HK-2 (cell line): ENCODE measurements around the gene RAB3A.

Source experiments
- DNase-seq: peaks from one replicate; pipeline ENCODE4 v3.0.0-alpha.2; 2018; ENCODE audit not compliant: unreplicated experiment

The RAB3A gene

GRCh38 chr19:18197941-18198340, 5.9 kb downstream of the RAB3A start:
- DNase-seq: no peak

- no peak for DNase-seq
Measured at GRCh38 chr19:18197306-18197705, 6.5 kb downstream of the RAB3A start.

GRCh38 chr19:18196511-18196845, 7.4 kb downstream of the RAB3A start:
- no peak for DNase-seq

- DNase-seq: no peak
Measured at GRCh38 chr19:18194554-18195238, 9.1 kb downstream of the RAB3A start.

GRCh38 chr19:18194181-18194530, 9.7 kb downstream of the RAB3A start:
- no peak for DNase-seq

- DNase-seq: no peak
Measured at GRCh38 chr19:18193388-18194180, 10.3 kb downstream of the RAB3A start.

GRCh38 chr19:18192673-18193387, 11.0 kb downstream of the RAB3A start, which contains the start of gene MPV17L2:
TSS of gene MPV17L2 (plus strand) at chr19:18193218. CDS start at chr19:18193282, 64 bp downstream.
- DNase-seq: peak; percentile 99

- no peak for DNase-seq
Measured at GRCh38 chr19:18191640-18192062, 12.2 kb downstream of the RAB3A start.

- DNase-seq: no peak
Measured at GRCh38 chr19:18190278-18190677, 13.6 kb downstream of the RAB3A start.

GRCh38 chr19:18185538-18185937, 18.3 kb downstream of the RAB3A start:
- no peak for DNase-seq

- no peak for DNase-seq
Measured at GRCh38 chr19:18183529-18183928, 20.3 kb downstream of the RAB3A start.

- DNase-seq: no peak
Measured at GRCh38 chr19:18179957-18180356, 23.9 kb downstream of the RAB3A start.

- no peak for DNase-seq
Measured at GRCh38 chr19:18176367-18177310, 27.2 kb downstream of the RAB3A start.

GRCh38 chr19:18174983-18175382, 28.9 kb downstream of the RAB3A start:
- DNase-seq: no peak

- DNase-seq: peak; percentile 75
Measured at GRCh38 chr19:18173572-18174288, 30.1 kb downstream of the RAB3A start, which contains the start of gene IFI30. TSS of gene IFI30 (plus strand) at chr19:18173813. CDS start at chr19:18173842, 29 bp downstream.

GRCh38 chr19:18173054-18173571, 30.7 kb downstream of the RAB3A start:
- DNase-seq: no peak

- no peak for DNase-seq
Measured at GRCh38 chr19:18172331-18173053, 31.4 kb downstream of the RAB3A start.

GRCh38 chr19:18171605-18172327, 32.1 kb downstream of the RAB3A start:
- DNase-seq: no peak

GRCh38 chr19:18170714-18171255, 33.1 kb downstream of the RAB3A start:
- no peak for DNase-seq
